KMS-11 (cell line): ENCODE measurements around the gene VGLL1.

Experiments
- H2AFZ ChIP-seq: fragments of 200-600 bp; sonication (generic); 2 replicates; pipeline ENCODE4 v1.6.1; 2016; ENCODE audit warnings: antibody characterized with exemption, mixed run types, low read depth
- H3K27ac ChIP-seq: fragments of 200-600 bp; sonication (generic); 2 replicates; pipeline ENCODE4 v1.6.1; 2016; ENCODE audit warnings: mild to moderate bottlenecking, mixed run types
- H3K27me3 ChIP-seq: fragments of 200-600 bp; sonication (generic); 2 replicates; pipeline ENCODE4 v1.6.1; 2017; ENCODE audit warnings: mild to moderate bottlenecking, low read depth, mixed run types, moderate library complexity; ENCODE audit not compliant: insufficient read depth
- H3K36me3 ChIP-seq: fragments of 200-600 bp; sonication (generic); 2 replicates; pipeline ENCODE4 v1.6.1; 2017; ENCODE audit warnings: mild to moderate bottlenecking, mixed run types; ENCODE audit not compliant: insufficient read depth
- H3K4me1 ChIP-seq: fragments of 200-600 bp; sonication (generic); 2 replicates; pipeline ENCODE4 v1.6.1; 2016; ENCODE audit warnings: mild to moderate bottlenecking, low read depth, mixed run types; ENCODE audit not compliant: poor library complexity, severe bottlenecking
- H3K4me2 ChIP-seq: fragments of 200-600 bp; sonication (generic); 2 replicates; pipeline ENCODE4 v1.7.0; 2016; ENCODE audit warnings: mild to moderate bottlenecking, mixed run types
- H3K4me3 ChIP-seq: fragments of 200-600 bp; sonication (generic); IDR thresholded peaks from 2 replicates; pipeline ENCODE4 v1.6.1; 2017; ENCODE audit warnings: low read depth, low read length, mixed read lengths; ENCODE audit not compliant: insufficient read depth
- H3K79me2 ChIP-seq: fragments of 200-600 bp; sonication (generic); 2 replicates; pipeline ENCODE4 v1.6.1; 2016; ENCODE audit warnings: low read depth, mixed run types; ENCODE audit not compliant: insufficient read depth
- H3K9ac ChIP-seq: fragments of 200-600 bp; sonication (generic); 2 replicates; pipeline ENCODE4 v1.6.1; 2016; ENCODE audit warnings: mild to moderate bottlenecking, mixed run types
- H4K20me1 ChIP-seq: fragments of 200-600 bp; sonication (generic); 2 replicates; pipeline ENCODE4 v1.6.1; 2016; ENCODE audit warnings: mild to moderate bottlenecking, mixed run types; ENCODE audit not compliant: insufficient read depth
- TF ChIP-seq, protein P1 (sequence below): fragments of 200-600 bp; sonication (generic); conservative IDR thresholded peaks from 2 replicates; pipeline ENCODE4 v1.6.1; 2017; ENCODE audit warnings: low read depth, mild to moderate bottlenecking, antibody characterized with exemption, low read length, moderate library complexity, mixed read lengths

The VGLL1 gene

DNA sequence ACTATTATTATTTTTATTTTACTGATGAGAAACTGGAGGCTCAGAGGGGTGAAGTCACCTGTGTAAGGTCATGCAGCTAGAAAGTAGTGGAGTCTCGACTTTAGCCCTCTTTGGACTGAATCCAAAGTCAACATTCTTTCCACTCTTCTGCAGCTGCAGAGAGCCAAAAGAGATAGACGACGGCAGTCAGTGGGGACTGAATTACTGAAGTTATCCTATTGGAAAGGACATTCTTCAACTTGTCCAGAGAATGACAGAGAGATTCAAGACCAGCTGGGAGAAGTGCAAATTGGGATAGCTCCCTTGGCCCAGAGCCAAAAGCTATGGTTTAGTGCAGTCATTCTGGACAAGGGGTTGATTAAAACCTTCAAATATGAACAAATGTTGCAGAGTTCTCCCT lies 42.5 kb downstream of the VGLL1 start:
- Histone ChIP-seq H3K27ac (no peak overlapping the region), H3K4me1 (peaks cover 4% of the 10 kb centered on the region), H3K79me2 (no peaks in the 10 kb centered on the region), H3K9ac (no peak overlapping the region), H3K4me3 (no peak overlapping the region), H3K27me3 (no peaks in the 10 kb centered on the region), H2AFZ (no peak overlapping the region), H3K4me2 (no peak overlapping the region), H4K20me1 (no peaks in the 10 kb centered on the region), H3K36me3 (no peaks in the 10 kb centered on the region)
- TF ChIP-seq, protein P1, sequence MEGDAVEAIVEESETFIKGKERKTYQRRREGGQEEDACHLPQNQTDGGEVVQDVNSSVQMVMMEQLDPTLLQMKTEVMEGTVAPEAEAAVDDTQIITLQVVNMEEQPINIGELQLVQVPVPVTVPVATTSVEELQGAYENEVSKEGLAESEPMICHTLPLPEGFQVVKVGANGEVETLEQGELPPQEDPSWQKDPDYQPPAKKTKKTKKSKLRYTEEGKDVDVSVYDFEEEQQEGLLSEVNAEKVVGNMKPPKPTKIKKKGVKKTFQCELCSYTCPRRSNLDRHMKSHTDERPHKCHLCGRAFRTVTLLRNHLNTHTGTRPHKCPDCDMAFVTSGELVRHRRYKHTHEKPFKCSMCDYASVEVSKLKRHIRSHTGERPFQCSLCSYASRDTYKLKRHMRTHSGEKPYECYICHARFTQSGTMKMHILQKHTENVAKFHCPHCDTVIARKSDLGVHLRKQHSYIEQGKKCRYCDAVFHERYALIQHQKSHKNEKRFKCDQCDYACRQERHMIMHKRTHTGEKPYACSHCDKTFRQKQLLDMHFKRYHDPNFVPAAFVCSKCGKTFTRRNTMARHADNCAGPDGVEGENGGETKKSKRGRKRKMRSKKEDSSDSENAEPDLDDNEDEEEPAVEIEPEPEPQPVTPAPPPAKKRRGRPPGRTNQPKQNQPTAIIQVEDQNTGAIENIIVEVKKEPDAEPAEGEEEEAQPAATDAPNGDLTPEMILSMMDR, result no peak

DNA sequence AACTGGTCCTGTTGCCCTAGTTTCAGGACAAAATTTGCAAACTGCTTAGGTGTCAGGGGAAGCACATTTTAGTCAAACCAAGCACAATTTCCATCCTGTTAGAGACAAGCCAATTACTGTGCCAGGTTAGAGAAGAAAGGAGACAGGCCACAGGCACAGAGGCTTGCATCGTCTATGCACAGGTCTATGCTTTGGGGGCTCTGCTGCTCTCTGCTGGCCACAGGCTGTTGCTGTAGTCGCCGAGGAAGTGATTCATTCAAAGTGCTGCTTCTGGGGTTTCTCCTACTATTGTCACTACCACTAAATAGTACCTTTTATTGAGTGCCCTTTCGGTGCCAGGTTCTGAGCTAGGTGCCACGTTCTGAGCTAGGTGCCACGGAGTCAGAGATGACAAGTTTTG lies 45.5 kb downstream of the VGLL1 start:
- Histone ChIP-seq H2AFZ (peak overlapping the region; percentile 47; the same call in 1 of the 2 replicates), H3K4me2 (no peak overlapping the region), H3K79me2 (no peaks in the 10 kb centered on the region), H3K27me3 (no peaks in the 10 kb centered on the region), H3K27ac (no peak overlapping the region), H3K4me1 (peaks cover 4% of the 10 kb centered on the region), H4K20me1 (no peaks in the 10 kb centered on the region), H3K9ac (no peak overlapping the region), H3K36me3 (no peaks in the 10 kb centered on the region), H3K4me3 (no peak overlapping the region)
- TF ChIP-seq, protein P1, result peak; percentile 63

DNA sequence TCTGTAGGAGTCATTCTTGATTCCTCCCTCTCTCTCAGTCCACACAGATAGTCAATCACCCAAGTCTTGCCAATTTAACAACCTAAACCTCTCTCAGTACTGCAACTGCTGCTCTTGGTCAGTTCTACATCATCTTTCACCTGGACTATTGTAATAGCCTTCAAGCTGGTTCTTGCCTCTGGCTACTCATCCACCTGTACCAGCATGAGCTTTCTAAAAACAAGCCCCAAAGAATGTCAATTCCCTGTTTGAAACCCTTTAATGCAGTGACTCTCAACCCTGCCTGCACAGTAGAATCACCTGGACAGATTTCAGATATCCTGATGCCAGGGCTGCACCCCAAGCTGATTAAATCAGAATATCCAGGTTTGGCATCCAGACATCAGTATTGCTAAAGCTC lies 48.3 kb downstream of the VGLL1 start:
- H3K4me3 ChIP-seq, result no peak overlapping the region
- no peaks in the 10 kb centered on the region for H3K27me3 ChIP-seq
- peaks cover 4% of the 10 kb centered on the region for H3K4me1 ChIP-seq
- no peaks in the 10 kb centered on the region for H3K36me3 ChIP-seq
- H3K4me2 ChIP-seq, result no peak overlapping the region
- H3K9ac ChIP-seq, result no peak overlapping the region
- no peaks in the 10 kb centered on the region for H4K20me1 ChIP-seq
- H3K79me2 ChIP-seq, result no peaks in the 10 kb centered on the region
- H2AFZ ChIP-seq, result no peak overlapping the region
- no peak overlapping the region for H3K27ac ChIP-seq
- TF ChIP-seq, protein P1, result no peak

DNA sequence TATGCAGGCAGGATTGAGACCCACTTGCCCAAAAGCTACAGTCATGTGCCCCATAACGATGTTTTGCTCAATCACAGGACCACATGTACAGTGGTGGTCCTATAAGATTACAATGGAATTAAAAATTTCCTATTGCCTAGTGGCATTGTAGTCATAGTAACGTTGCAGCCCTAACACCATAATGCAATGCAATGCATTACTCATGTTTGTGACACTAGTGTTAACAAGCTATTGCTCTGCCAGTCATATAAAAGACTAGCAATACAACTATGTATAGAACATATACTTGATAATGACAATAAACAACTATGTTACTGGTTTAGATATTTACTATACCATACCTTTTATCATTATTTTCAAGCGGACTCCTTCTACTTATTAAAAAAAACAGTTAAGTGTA lies 50.6 kb downstream of the VGLL1 start:
- Histone ChIP-seq H3K4me3 (no peak overlapping the region), H3K27ac (no peak overlapping the region), H3K27me3 (no peaks in the 10 kb centered on the region), H4K20me1 (no peaks in the 10 kb centered on the region), H3K36me3 (no peaks in the 10 kb centered on the region), H3K4me1 (peaks cover 4% of the 10 kb centered on the region), H3K9ac (no peak overlapping the region), H2AFZ (no peak overlapping the region), H3K4me2 (no peak overlapping the region), H3K79me2 (no peaks in the 10 kb centered on the region)
- TF ChIP-seq, protein P1, result no peak

DNA sequence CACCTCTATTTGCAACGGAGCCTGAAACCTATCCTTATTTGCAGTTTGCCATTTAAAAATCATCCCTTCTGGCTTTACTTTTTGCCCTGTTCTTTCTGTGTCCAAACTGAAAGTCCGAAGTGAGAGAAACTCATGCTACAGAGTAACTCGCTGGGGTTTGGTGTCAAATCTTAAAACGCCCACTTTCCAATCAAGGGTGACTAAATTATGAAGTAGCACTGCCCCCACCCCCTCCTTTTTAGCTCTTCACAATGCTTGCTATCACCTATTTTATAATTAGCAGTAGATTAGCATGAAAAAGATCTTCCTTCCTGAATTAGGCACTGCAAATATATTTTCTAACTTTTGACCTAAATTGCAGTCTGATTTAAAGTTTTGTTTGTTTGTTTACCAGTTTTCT lies 52.5 kb downstream of the VGLL1 start:
- Histone ChIP-seq H3K79me2 (no peaks in the 10 kb centered on the region), H3K27me3 (no peaks in the 10 kb centered on the region), H3K36me3 (no peaks in the 10 kb centered on the region), H3K27ac (no peak overlapping the region), H3K9ac (no peak overlapping the region), H4K20me1 (no peaks in the 10 kb centered on the region), H3K4me1 (peaks cover 6% of the 10 kb centered on the region), H3K4me3 (no peak overlapping the region), H2AFZ (no peak overlapping the region), H3K4me2 (no peak overlapping the region)
- TF ChIP-seq, protein P1, result no peak
